OCI-LY1 (cell line): ENCODE measurements around the gene PIEZO1.

ENCODE experiments used
- H2AFZ ChIP-seq: fragments of 200-600 bp; sonication (generic), shearing (Covaris generic); 2 replicates; pipeline ENCODE4 v1.6.0; 2014; ENCODE audit warnings: antibody characterized with exemption, mild to moderate bottlenecking, low read length
- H3F3A ChIP-seq: fragments of 200-600 bp; sonication (generic), shearing (Covaris generic); 2 replicates; pipeline ENCODE4 v1.6.0; 2014; ENCODE audit warnings: mild to moderate bottlenecking, antibody characterized with exemption, low read length, moderate library complexity; ENCODE audit not compliant: insufficient read depth
- H3K27ac ChIP-seq: fragments of 200-600 bp; sonication (generic); 2 replicates; pipeline ENCODE4 v1.5.1; 2014; ENCODE audit warnings: low read length, mixed run types, mild to moderate bottlenecking, low read depth; ENCODE audit not compliant: poor library complexity, severe bottlenecking
- H3K27me3 ChIP-seq: fragments of 200-600 bp; sonication (generic); 2 replicates; pipeline ENCODE4 v1.6.0; 2014; ENCODE audit warnings: antibody characterized with exemption, mild to moderate bottlenecking, low read length, moderate library complexity; ENCODE audit not compliant: insufficient read depth
- H3K36me3 ChIP-seq: fragments of 200-600 bp; sonication (generic); 2 replicates; pipeline ENCODE4 v1.6.1; 2014; ENCODE audit warnings: mild to moderate bottlenecking, antibody characterized with exemption, low read length, moderate library complexity, mixed read lengths; ENCODE audit not compliant: insufficient read depth
- H3K4me1 ChIP-seq: fragments of 200-600 bp; sonication (generic); 2 replicates; pipeline ENCODE4 v1.5.1; 2014; ENCODE audit warnings: mild to moderate bottlenecking, low read length, moderate library complexity; ENCODE audit not compliant: insufficient read depth, severe bottlenecking
- H3K4me2 ChIP-seq: fragments of 200-600 bp; sonication (generic), shearing (Covaris generic); 2 replicates; pipeline ENCODE4 v1.6.1; 2014; ENCODE audit warnings: low read length
- H3K4me3 ChIP-seq: fragments of 200-600 bp; sonication (generic); 2 replicates; pipeline ENCODE4 v1.5.1; 2014; ENCODE audit warnings: low read length, low read depth, mild to moderate bottlenecking, mixed read lengths; ENCODE audit not compliant: poor library complexity, severe bottlenecking
- H3K79me2 ChIP-seq: fragments of 200-600 bp; shearing (Covaris generic); 2 replicates; pipeline ENCODE4 v1.6.1; 2016; ENCODE audit warnings: mixed run types, low read length, mixed read lengths; ENCODE audit not compliant: insufficient read depth
- H3K9ac ChIP-seq: fragments of 200-600 bp; sonication (generic), shearing (Covaris generic); 2 replicates; pipeline ENCODE4 v1.6.1; 2014; ENCODE audit warnings: mild to moderate bottlenecking, low read length, mixed read lengths
- H3K9me2 ChIP-seq: fragments of 200-600 bp; sonication (generic), shearing (Covaris generic); 2 replicates; pipeline ENCODE4 v1.6.1; 2014; ENCODE audit warnings: low read depth, mild to moderate bottlenecking, low read length, mixed read lengths
- H3K9me3 ChIP-seq: fragments of 200-600 bp; shearing (Covaris generic); 2 replicates; pipeline ENCODE4 v1.6.1; 2014; ENCODE audit warnings: low read length, mixed read lengths
- H4K20me1 ChIP-seq: fragments of 200-600 bp; sonication (generic), shearing (Covaris generic); 2 replicates; pipeline ENCODE4 v1.6.0; 2016; ENCODE audit warnings: mild to moderate bottlenecking, low read length; ENCODE audit not compliant: insufficient read depth
- EZH2 ChIP-seq: fragments of 200-600 bp; sonication (generic), shearing (Covaris generic); IDR thresholded peaks from 2 replicates; pipeline ENCODE4 v1.8.0; 2017; ENCODE audit warnings: borderline replicate concordance, mixed run types, mild to moderate bottlenecking, antibody characterized with exemption, low read length, moderate library complexity, mixed read lengths
- TF ChIP-seq, protein P1 (sequence below): fragments of 200-600 bp; sonication (generic), shearing (Covaris generic); IDR thresholded peaks from 2 replicates; pipeline ENCODE4 v1.5.1; 2017; ENCODE audit warnings: mild to moderate bottlenecking, antibody characterized with exemption, low read length, moderate library complexity, mixed read lengths

Gene PIEZO1

DNA sequence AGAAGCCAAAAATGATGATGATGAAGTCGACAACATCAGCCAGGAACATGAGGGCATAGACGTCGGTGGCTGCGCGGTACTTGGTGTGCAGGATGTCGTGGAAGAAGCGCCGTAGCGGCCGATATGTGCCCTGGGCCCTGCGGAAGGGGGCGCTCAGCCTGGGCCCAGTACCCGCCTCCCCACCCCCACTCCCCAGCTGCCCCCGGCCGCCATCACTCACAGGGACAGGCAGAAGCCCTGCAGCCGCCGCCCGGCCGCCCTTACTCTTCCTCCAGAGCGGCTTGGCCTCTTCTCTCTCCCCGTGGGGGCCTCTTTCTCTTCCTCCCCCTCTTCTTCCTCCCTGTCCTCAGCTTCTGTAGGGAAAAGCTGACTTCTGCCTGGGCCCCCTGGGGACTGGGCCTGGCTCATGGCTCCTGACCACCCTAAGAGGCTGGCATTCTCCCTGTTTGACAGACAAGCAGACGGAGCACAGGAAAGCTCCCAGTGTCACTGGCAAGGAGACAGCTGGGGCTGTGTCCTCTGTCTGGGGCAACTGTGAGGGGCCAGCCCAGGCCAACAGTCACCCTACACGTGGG, 64.5 kb downstream of the PIEZO1 start:
- H3K27ac ChIP-seq, result no peak overlapping the region
- no peaks in the 10 kb centered on the region for H3K9me2 ChIP-seq
- no peaks in the 10 kb centered on the region; the same call in 1 of the 2 replicates for H3K27me3 ChIP-seq
- H3K4me1 ChIP-seq, result no peaks in the 10 kb centered on the region
- TF ChIP-seq, protein P1, sequence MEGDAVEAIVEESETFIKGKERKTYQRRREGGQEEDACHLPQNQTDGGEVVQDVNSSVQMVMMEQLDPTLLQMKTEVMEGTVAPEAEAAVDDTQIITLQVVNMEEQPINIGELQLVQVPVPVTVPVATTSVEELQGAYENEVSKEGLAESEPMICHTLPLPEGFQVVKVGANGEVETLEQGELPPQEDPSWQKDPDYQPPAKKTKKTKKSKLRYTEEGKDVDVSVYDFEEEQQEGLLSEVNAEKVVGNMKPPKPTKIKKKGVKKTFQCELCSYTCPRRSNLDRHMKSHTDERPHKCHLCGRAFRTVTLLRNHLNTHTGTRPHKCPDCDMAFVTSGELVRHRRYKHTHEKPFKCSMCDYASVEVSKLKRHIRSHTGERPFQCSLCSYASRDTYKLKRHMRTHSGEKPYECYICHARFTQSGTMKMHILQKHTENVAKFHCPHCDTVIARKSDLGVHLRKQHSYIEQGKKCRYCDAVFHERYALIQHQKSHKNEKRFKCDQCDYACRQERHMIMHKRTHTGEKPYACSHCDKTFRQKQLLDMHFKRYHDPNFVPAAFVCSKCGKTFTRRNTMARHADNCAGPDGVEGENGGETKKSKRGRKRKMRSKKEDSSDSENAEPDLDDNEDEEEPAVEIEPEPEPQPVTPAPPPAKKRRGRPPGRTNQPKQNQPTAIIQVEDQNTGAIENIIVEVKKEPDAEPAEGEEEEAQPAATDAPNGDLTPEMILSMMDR, result no peak
- TF ChIP-seq EZH2, result no peak
- H3K79me2 ChIP-seq, result no peaks in the 10 kb centered on the region
- no peaks in the 10 kb centered on the region for H3K9me3 ChIP-seq
- H3K4me2 ChIP-seq, result no peak overlapping the region
- peaks cover 35% of the 10 kb centered on the region for H3K36me3 ChIP-seq
- no peak overlapping the region for H2AFZ ChIP-seq
- H4K20me1 ChIP-seq, result no peaks in the 10 kb centered on the region
- H3K4me3 ChIP-seq, result no peak overlapping the region
- no peaks in the 10 kb centered on the region for H3F3A ChIP-seq
- H3K9ac ChIP-seq, result no peak overlapping the region

DNA sequence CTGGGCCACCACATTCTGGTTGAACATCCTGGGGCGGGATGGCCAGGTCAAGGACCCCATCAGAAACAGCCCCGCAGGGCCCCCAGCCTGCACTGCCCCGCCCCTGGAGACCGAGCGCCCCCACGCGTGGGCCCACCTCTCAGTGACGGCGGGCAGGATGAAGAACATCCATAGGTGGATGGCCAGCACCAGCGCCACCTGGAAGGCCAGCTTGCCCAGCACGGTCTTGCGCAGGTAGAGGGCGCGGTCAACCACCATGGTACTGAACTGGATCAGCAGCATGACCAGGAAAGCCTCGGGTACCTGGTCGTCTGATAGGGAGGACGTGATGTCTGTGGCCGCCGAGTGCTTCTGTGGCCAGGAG, 65.1 kb downstream of the PIEZO1 start:
- no peaks in the 10 kb centered on the region for H3K4me1 ChIP-seq
- no peak overlapping the region for H3K9ac ChIP-seq
- H3K27me3 ChIP-seq, result no peaks in the 10 kb centered on the region; the same call in 1 of the 2 replicates
- no peak overlapping the region for H3K27ac ChIP-seq
- H3F3A ChIP-seq, result no peaks in the 10 kb centered on the region
- TF ChIP-seq, protein P1, result no peak
- TF ChIP-seq EZH2, result no peak
- H3K4me3 ChIP-seq, result no peak overlapping the region
- peaks cover 41% of the 10 kb centered on the region for H3K36me3 ChIP-seq
- no peaks in the 10 kb centered on the region for H3K9me2 ChIP-seq
- no peaks in the 10 kb centered on the region for H3K9me3 ChIP-seq
- no peak overlapping the region for H3K4me2 ChIP-seq
- no peak overlapping the region for H2AFZ ChIP-seq
- H4K20me1 ChIP-seq, result no peaks in the 10 kb centered on the region
- H3K79me2 ChIP-seq, result no peaks in the 10 kb centered on the region

DNA sequence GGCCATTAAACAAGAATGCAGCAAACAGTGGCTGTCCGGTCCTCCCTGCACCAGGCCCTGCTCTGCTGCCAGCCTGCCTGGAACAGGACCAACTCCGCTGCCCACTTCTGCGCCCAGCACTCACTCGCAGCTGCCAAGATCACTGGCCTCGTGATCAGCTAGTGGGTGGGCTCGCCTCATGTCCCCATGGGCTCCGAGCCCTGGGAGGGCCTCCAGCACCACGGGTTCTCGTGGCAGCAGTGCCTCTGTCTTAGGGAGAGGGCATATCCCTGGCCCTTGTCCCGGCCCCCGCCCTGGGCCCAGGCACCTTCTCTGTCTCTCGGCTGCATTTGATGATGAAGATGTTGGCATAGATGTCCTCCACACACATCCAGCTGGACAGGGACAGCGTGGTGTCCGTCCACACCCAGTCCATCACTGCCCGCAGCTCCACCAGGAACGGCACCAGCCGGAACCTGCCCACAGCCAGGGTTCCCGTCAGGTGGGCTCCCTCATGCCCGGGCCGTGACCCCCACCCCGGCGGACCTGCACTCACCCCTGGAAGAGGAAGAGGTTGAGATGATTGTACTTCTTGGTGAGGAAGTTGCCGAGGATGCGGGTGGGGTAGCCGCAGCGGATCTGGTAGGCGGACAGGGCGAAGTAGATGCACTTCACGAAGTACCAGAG, 65.6 kb downstream of the PIEZO1 start:
- H3K36me3 ChIP-seq, result peaks cover 39% of the 10 kb centered on the region
- H3K4me2 ChIP-seq, result no peak overlapping the region
- no peak overlapping the region for H3K4me3 ChIP-seq
- H4K20me1 ChIP-seq, result no peaks in the 10 kb centered on the region
- TF ChIP-seq, protein P1, result no peak
- no peak for TF ChIP-seq EZH2
- H3K9me2 ChIP-seq, result no peaks in the 10 kb centered on the region
- no peaks in the 10 kb centered on the region for H3K9me3 ChIP-seq
- no peaks in the 10 kb centered on the region for H3K4me1 ChIP-seq
- no peak overlapping the region for H3K27ac ChIP-seq
- no peak overlapping the region for H2AFZ ChIP-seq
- H3K27me3 ChIP-seq, result no peaks in the 10 kb centered on the region
- H3K9ac ChIP-seq, result no peak overlapping the region
- H3K79me2 ChIP-seq, result no peaks in the 10 kb centered on the region
- no peaks in the 10 kb centered on the region for H3F3A ChIP-seq
